ENCODE results near the gene BMPR1A.
A peak's percentile ranks its signal among the peaks of the same experiment; 100 is the strongest.

The BMPR1A gene

GRCh38 chr10:86878983-86879713 lies 122.7 kb downstream of the BMPR1A start:
- no peaks in the 10 kb centered on the region for H3K27me3 Mint-ChIP-seq
- no peak overlapping the region for H3K4me3 Mint-ChIP-seq
- peak; percentile 93 for ATAC-seq

DNA sequence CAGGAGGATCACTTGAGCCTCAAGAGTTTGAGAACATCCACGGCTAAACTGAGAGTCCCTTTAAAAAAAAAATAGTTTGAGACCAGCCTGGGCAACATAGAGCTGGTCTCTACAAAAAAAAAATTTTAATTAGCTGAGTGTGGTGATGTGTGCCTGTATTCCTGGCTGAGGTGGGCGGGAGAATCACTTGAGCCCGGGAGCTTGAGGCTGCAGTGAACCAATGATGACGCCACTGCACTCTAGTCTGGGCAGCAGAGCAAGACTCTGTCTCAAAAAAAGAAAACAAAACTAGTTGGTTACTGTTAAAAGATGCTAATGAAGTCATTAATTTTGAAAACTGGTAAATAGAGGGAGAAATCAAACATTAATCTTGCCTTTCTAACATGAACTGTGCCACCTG lies 124.6 kb downstream of the BMPR1A start:
- Mint-ChIP-seq H3K4me3 (no peak overlapping the region), H3K27ac (no peak overlapping the region), H3K4me1 (peaks cover 10% of the 10 kb centered on the region), H3K36me3 (peaks cover 18% of the 10 kb centered on the region), H3K9me3 (no peaks in the 10 kb centered on the region), H3K27me3 (no peaks in the 10 kb centered on the region)
- no peak for ATAC-seq

More at GRCh38 chr10:86878983-86879713, 122.7 kb downstream of the BMPR1A start:
- H3K4me1 Mint-ChIP-seq: peaks cover 10% of the 10 kb centered on the region
- H3K27ac Mint-ChIP-seq: peak overlapping the region; percentile 26
- no peaks in the 10 kb centered on the region for H3K9me3 Mint-ChIP-seq
- peaks cover 12% of the 10 kb centered on the region for H3K36me3 Mint-ChIP-seq

GRCh38 chr10:86888585-86889381 lies 132.4 kb downstream of the BMPR1A start:
- H3K27ac Mint-ChIP-seq: peak overlapping the region; percentile 27
- H3K36me3 Mint-ChIP-seq: peaks cover 16% of the 10 kb centered on the region
- no peak overlapping the region for H3K4me3 Mint-ChIP-seq
- no peaks in the 10 kb centered on the region for H3K27me3 Mint-ChIP-seq
- peaks cover 11% of the 10 kb centered on the region for H3K4me1 Mint-ChIP-seq
- no peaks in the 10 kb centered on the region for H3K9me3 Mint-ChIP-seq
- peak; percentile 98 for ATAC-seq

GRCh38 chr10:86889997-86890396 lies 133.6 kb downstream of the BMPR1A start:
- H3K27me3 Mint-ChIP-seq: no peaks in the 10 kb centered on the region
- no peak overlapping the region for H3K27ac Mint-ChIP-seq
- no peaks in the 10 kb centered on the region for H3K9me3 Mint-ChIP-seq
- peaks cover 11% of the 10 kb centered on the region for H3K4me1 Mint-ChIP-seq
- H3K4me3 Mint-ChIP-seq: no peak overlapping the region
- ATAC-seq: no peak
- H3K36me3 Mint-ChIP-seq: peaks cover 16% of the 10 kb centered on the region

GRCh38 chr10:86898511-86898910 lies 142.1 kb downstream of the BMPR1A start:
- Mint-ChIP-seq H3K36me3 (peaks cover 20% of the 10 kb centered on the region), H3K4me1 (peaks cover 5% of the 10 kb centered on the region), H3K4me3 (no peak overlapping the region), H3K27ac (no peak overlapping the region), H3K27me3 (no peaks in the 10 kb centered on the region), H3K9me3 (no peaks in the 10 kb centered on the region)
- no peak for ATAC-seq

DNA sequence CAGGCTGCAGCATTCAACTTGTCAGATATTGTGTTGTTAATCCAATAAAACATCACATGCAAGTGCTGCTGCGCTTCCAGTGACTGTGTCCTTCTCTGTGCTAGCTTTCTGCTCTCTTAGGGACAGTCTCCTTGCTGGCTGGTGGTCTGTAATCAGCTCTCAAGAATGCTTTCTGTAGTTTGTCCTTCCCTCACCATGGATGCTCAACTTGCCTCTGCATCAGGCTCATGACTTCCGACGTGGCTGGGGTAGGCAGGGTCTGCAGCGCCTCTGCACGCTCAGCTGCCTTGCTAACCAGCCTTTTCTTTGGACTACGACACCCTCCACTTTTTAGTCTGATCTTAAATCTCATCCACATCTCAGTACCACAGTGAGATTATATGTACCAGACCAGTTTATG lies 142.7 kb downstream of the BMPR1A start:
- H3K27ac Mint-ChIP-seq: no peak overlapping the region
- no peak overlapping the region for H3K4me3 Mint-ChIP-seq
- no peaks in the 10 kb centered on the region for H3K9me3 Mint-ChIP-seq
- H3K27me3 Mint-ChIP-seq: no peaks in the 10 kb centered on the region
- peaks cover 5% of the 10 kb centered on the region for H3K4me1 Mint-ChIP-seq
- peaks cover 26% of the 10 kb centered on the region for H3K36me3 Mint-ChIP-seq
- no peak for ATAC-seq

- no peaks in the 10 kb centered on the region for H3K27me3 Mint-ChIP-seq
- H3K27ac Mint-ChIP-seq: no peak overlapping the region
- ATAC-seq: no peak
- peaks cover 33% of the 10 kb centered on the region for H3K36me3 Mint-ChIP-seq
- H3K4me3 Mint-ChIP-seq: no peak overlapping the region
- H3K4me1 Mint-ChIP-seq: peaks cover 5% of the 10 kb centered on the region
- H3K9me3 Mint-ChIP-seq: no peaks in the 10 kb centered on the region
Observed at GRCh38 chr10:86899670-86900276, 143.4 kb downstream of the BMPR1A start.

- no peak overlapping the region for H3K4me3 Mint-ChIP-seq
- ATAC-seq: no peak
- H3K4me1 Mint-ChIP-seq: peaks cover 5% of the 10 kb centered on the region
- H3K9me3 Mint-ChIP-seq: no peaks in the 10 kb centered on the region
- peaks cover 43% of the 10 kb centered on the region for H3K36me3 Mint-ChIP-seq
- H3K27ac Mint-ChIP-seq: no peak overlapping the region
- no peaks in the 10 kb centered on the region for H3K27me3 Mint-ChIP-seq
Observed at GRCh38 chr10:86900955-86901354, 144.5 kb downstream of the BMPR1A start.

GRCh38 chr10:86904600-86904999 lies 148.2 kb downstream of the BMPR1A start:
- H3K9me3 Mint-ChIP-seq: peaks cover 5% of the 10 kb centered on the region
- H3K4me1 Mint-ChIP-seq: peaks cover 3% of the 10 kb centered on the region
- H3K27ac Mint-ChIP-seq: no peak overlapping the region
- no peak overlapping the region for H3K4me3 Mint-ChIP-seq
- H3K36me3 Mint-ChIP-seq: peaks cover 52% of the 10 kb centered on the region
- no peak for ATAC-seq
- no peaks in the 10 kb centered on the region for H3K27me3 Mint-ChIP-seq

- ATAC-seq: no peak
- H3K9me3 Mint-ChIP-seq: peaks cover 5% of the 10 kb centered on the region
- H3K27ac Mint-ChIP-seq: no peak overlapping the region
- no peaks in the 10 kb centered on the region for H3K27me3 Mint-ChIP-seq
- H3K36me3 Mint-ChIP-seq: peaks cover 52% of the 10 kb centered on the region
- no peak overlapping the region for H3K4me3 Mint-ChIP-seq
- no peaks in the 10 kb centered on the region for H3K4me1 Mint-ChIP-seq
Observed at GRCh38 chr10:86905429-86905828, 149.0 kb downstream of the BMPR1A start.

DNA sequence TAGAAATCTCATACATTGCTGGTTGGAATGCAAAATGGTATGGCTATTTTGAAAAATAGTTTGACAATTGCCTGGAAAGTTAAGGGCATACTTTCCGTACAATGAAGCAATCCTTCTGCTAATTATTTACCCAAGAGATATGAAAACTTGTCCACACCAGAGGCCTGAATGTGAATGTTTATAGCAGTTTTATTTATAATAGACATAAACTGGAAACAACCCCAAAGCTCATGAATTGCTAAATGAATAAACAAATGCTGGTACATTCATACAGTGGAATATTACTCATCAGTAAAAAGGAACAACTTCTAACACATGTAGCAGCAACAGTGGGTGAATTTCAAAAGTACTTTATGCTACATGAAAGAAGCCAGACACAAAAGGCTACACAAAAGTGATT lies 158.3 kb downstream of the BMPR1A start:
- no peaks in the 10 kb centered on the region for H3K27me3 Mint-ChIP-seq
- peaks cover 41% of the 10 kb centered on the region for H3K36me3 Mint-ChIP-seq
- no peak overlapping the region for H3K4me3 Mint-ChIP-seq
- no peak for ATAC-seq
- no peaks in the 10 kb centered on the region for H3K4me1 Mint-ChIP-seq
- no peaks in the 10 kb centered on the region for H3K9me3 Mint-ChIP-seq
- no peak overlapping the region for H3K27ac Mint-ChIP-seq

DNA sequence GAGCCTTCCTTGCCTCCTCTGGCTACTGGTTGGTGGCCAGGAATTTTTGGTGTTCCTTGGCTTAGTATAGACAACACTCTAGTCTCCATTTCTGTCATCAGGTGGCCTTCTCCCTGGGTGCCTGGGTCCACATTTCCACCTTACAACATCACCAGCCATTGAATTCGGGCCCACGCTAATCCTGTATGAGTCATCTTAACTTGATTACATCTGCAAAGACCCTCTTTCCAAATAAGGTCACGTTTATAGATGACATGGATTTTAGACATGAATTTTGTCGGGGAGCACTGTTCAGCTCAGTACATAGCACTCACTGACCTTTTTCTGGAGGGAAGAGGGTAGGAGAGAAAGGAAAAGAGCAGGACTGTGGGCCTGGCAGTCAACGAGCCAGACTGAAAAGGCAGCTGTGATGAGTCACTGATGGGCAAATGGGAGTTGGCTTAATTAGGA lies 161.6 kb downstream of the BMPR1A start:
- H3K4me3 Mint-ChIP-seq: no peak overlapping the region
- H3K27me3 Mint-ChIP-seq: no peaks in the 10 kb centered on the region
- H3K27ac Mint-ChIP-seq: no peak overlapping the region
- peaks cover 46% of the 10 kb centered on the region for H3K36me3 Mint-ChIP-seq
- no peaks in the 10 kb centered on the region for H3K4me1 Mint-ChIP-seq
- ATAC-seq: no peak
- H3K9me3 Mint-ChIP-seq: no peaks in the 10 kb centered on the region

DNA sequence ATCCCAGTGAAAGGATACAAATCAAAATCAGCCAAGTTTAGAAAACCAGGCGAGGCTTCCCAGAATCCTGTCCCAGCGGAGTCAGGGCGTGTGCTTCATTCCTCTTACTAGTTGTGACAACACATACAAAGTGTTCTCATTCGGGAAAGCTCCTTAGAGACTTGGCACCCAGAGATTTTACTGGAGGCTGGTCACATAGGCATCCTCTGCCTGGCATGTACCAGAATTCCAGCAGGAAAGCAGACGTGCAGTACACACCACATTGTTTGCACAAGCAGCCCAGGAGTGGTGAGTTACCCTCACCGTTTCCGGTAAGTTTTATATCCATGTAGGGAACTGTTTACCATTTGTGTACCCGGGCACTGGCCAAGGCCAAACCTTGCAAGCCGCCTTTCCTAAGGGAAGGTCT lies 166.1 kb downstream of the BMPR1A start:
- no peak for ATAC-seq
- Mint-ChIP-seq H3K4me1 (no peaks in the 10 kb centered on the region), H3K9me3 (no peaks in the 10 kb centered on the region), H3K27ac (no peak overlapping the region), H3K36me3 (peaks cover 31% of the 10 kb centered on the region), H3K4me3 (no peak overlapping the region), H3K27me3 (no peaks in the 10 kb centered on the region)

- no peak for ATAC-seq
- Mint-ChIP-seq H3K4me1 (no peaks in the 10 kb centered on the region), H3K36me3 (peaks cover 10% of the 10 kb centered on the region), H3K27ac (no peak overlapping the region), H3K9me3 (no peaks in the 10 kb centered on the region), H3K27me3 (no peaks in the 10 kb centered on the region), H3K4me3 (no peak overlapping the region)
Observed at GRCh38 chr10:86929468-86930380, 173.3 kb downstream of the BMPR1A start.

GRCh38 chr10:86931872-86932271 lies 175.5 kb downstream of the BMPR1A start:
- Mint-ChIP-seq H3K4me3 (no peak overlapping the region), H3K36me3 (peaks cover 10% of the 10 kb centered on the region), H3K4me1 (peaks cover 7% of the 10 kb centered on the region), H3K27me3 (no peaks in the 10 kb centered on the region), H3K9me3 (no peaks in the 10 kb centered on the region), H3K27ac (no peak overlapping the region)
- ATAC-seq: no peak

All from stimulated activated memory B cell treated with anti-CD40 and anti-IgM and Interleukin-4, amounts not matched to agents 10 μg/mL and 1 μg/mL and 100 μg/mL, for 72 hours (primary cell).